OCI-LY7 (cell line): ENCODE results near the gene SHQ1.

Experiments used
- EZH2phosphoT487 ChIP-seq: fragments of 200-600 bp; sonication (generic); IDR thresholded peaks from 2 replicates; pipeline ENCODE4 v1.6.1; 2018; ENCODE audit warnings: low read depth, borderline replicate concordance, mild to moderate bottlenecking, mixed run types, antibody characterized with exemption, low read length, moderate library complexity, mixed read lengths
- TF ChIP-seq, protein P1 (sequence below): fragments of 200-600 bp; sonication (generic); conservative IDR thresholded peaks from 2 replicates; pipeline ENCODE4 v1.5.1; 2014; ENCODE audit warnings: mild to moderate bottlenecking, antibody characterized with exemption, low read length, moderate library complexity, mixed read lengths

DNA sequence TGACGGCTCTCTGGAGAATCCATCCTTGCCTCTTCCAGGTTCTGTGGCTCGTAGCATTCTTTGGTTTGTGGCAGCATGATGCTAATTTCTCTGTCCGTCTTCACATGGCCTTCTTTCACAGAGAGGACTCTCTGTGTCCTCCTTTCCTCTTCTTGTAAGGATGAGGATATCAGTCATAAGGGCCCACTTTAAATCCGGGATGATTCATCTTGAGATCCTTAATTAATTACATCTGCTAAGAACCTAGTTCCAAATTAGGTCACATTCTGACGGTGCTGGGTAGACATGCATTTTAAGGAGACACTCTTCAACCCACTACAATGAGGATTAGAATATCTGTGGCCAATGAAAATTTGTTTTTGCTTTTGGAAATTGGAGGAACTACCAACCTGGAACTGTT, 23.9 kb upstream of the SHQ1 start:
- TF ChIP-seq, protein P1, sequence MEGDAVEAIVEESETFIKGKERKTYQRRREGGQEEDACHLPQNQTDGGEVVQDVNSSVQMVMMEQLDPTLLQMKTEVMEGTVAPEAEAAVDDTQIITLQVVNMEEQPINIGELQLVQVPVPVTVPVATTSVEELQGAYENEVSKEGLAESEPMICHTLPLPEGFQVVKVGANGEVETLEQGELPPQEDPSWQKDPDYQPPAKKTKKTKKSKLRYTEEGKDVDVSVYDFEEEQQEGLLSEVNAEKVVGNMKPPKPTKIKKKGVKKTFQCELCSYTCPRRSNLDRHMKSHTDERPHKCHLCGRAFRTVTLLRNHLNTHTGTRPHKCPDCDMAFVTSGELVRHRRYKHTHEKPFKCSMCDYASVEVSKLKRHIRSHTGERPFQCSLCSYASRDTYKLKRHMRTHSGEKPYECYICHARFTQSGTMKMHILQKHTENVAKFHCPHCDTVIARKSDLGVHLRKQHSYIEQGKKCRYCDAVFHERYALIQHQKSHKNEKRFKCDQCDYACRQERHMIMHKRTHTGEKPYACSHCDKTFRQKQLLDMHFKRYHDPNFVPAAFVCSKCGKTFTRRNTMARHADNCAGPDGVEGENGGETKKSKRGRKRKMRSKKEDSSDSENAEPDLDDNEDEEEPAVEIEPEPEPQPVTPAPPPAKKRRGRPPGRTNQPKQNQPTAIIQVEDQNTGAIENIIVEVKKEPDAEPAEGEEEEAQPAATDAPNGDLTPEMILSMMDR = no peak
- no peak for TF ChIP-seq EZH2phosphoT487
